HEK293 (cell line): ENCODE data around the gene MYH14.

Source experiments
- CTCF ChIA-PET: fragments of 350-600 bp; formaldehyde crosslinking; extraction: SDS; loops from one replicate; lab custom pipeline; 2021; ENCODE audit warnings: antibody characterized with exemption; lab: Yijun Ruan, JAX
- POLR2A ChIA-PET: fragments of 300-600 bp; formaldehyde crosslinking; extraction: SDS; loops from one replicate; lab custom pipeline; 2020; ENCODE audit warnings: antibody characterized with exemption, inconsistent platforms; lab: Yijun Ruan, JAX
- H3K27ac ChIP-seq: fragments of 200-500 bp; sonication (Bioruptor generic); 2 replicates; pipeline ENCODE4 v1.5.1; 2014; ENCODE audit warnings: low read depth, low read length, control low read depth, inconsistent platforms; ENCODE audit errors: extremely low read depth
- H3K36me3 ChIP-seq, 2 experiments: fragments of 200-500 bp in 1 of 2; sonication (Bioruptor generic) in 1 of 2; 1 replicate in 1 of 2; 2 replicates in 1 of 2; pipeline ENCODE4 v1.5.1; 2014 to 2017; ENCODE audit warnings: inconsistent platforms in 2 of 2, low read length in 2 of 2; ENCODE audit not compliant: control insufficient read depth in 2 of 2, insufficient read depth in 1 of 2
- H3K4me1 ChIP-seq: fragments of 200-500 bp; sonication (Bioruptor generic); 2 replicates; pipeline ENCODE4 v1.5.1; 2014; ENCODE audit warnings: mild to moderate bottlenecking, low read length, inconsistent platforms; ENCODE audit not compliant: control insufficient read depth, insufficient read depth
- H3K4me3 ChIP-seq: 2 replicates; pipeline ENCODE4 v1.5.1; 2011; ENCODE audit warnings: low read depth, mild to moderate bottlenecking, control low read depth, low read length, moderate library complexity
- H3K9me3 ChIP-seq: fragments of 200-500 bp; sonication (Bioruptor generic); 2 replicates; pipeline ENCODE4 v1.5.1; 2014; ENCODE audit warnings: low read depth, low read length, inconsistent platforms; ENCODE audit not compliant: control insufficient read depth, insufficient read depth
- KLF10 ChIP-seq: fragments of 450-650 bp; IDR thresholded peaks from 2 replicates; pipeline ENCODE4 v1.5.1; 2018; ENCODE audit warnings: missing biosample characterization, mild to moderate bottlenecking, missing genetic modification characterization
- KLF9 ChIP-seq: fragments of 450-650 bp; formaldehyde crosslinking; IDR thresholded peaks from 2 replicates; pipeline ENCODE4 v1.5.1; 2016; ENCODE audit warnings: missing biosample characterization, missing genetic modification characterization, low read depth
- SALL2 ChIP-seq: fragments of 450-650 bp; formaldehyde crosslinking; IDR thresholded peaks from 2 replicates; pipeline ENCODE4 v1.5.0; 2017; ENCODE audit warnings: missing biosample characterization, mild to moderate bottlenecking, missing genetic modification characterization, borderline replicate concordance
- SP7 ChIP-seq: fragments of 450-650 bp; formaldehyde crosslinking; IDR thresholded peaks from 2 replicates; pipeline ENCODE4 v1.5.1; 2016; ENCODE audit warnings: missing biosample characterization, missing genetic modification characterization
- ZBTB1 ChIP-seq: fragments of 450-650 bp; formaldehyde crosslinking; IDR thresholded peaks from 2 replicates; pipeline ENCODE4 v1.5.1; 2016; ENCODE audit warnings: missing biosample characterization, missing genetic modification characterization
- ZFP3 ChIP-seq: fragments of 450-650 bp; formaldehyde crosslinking; IDR thresholded peaks from 2 replicates; pipeline ENCODE4 v1.5.1; 2016; ENCODE audit warnings: low read depth, missing biosample characterization, missing genetic modification characterization
- ZNF114 ChIP-seq: fragments of 450-650 bp; formaldehyde crosslinking; IDR thresholded peaks from 2 replicates; pipeline ENCODE4 v1.5.0; 2017; ENCODE audit warnings: missing biosample characterization, missing genetic modification characterization
- ZNF239 ChIP-seq: fragments of 450-650 bp; formaldehyde crosslinking; IDR thresholded peaks from 2 replicates; pipeline ENCODE4 v1.5.1; 2016; ENCODE audit warnings: missing biosample characterization, missing genetic modification characterization
- ZNF24 ChIP-seq: fragments of 450-650 bp; formaldehyde crosslinking; IDR thresholded peaks from 2 replicates; pipeline ENCODE4 v1.5.1; 2016; ENCODE audit warnings: missing biosample characterization, missing genetic modification characterization
- ZNF433 ChIP-seq: fragments of 450-650 bp; formaldehyde crosslinking; IDR thresholded peaks from 2 replicates; pipeline ENCODE4 v1.5.1; 2016; ENCODE audit warnings: missing biosample characterization, missing genetic modification characterization, low read depth
- ZNF473 ChIP-seq: fragments of 450-650 bp; formaldehyde crosslinking; IDR thresholded peaks from 2 replicates; pipeline ENCODE4 v1.5.1; 2017; ENCODE audit warnings: missing biosample characterization, missing genetic modification characterization
- ZNF521 ChIP-seq: fragments of 450-650 bp; formaldehyde crosslinking; IDR thresholded peaks from 2 replicates; pipeline ENCODE4 v1.5.1; 2017; ENCODE audit warnings: missing biosample characterization, mild to moderate bottlenecking, missing genetic modification characterization
- ZNF548 ChIP-seq: fragments of 450-650 bp; formaldehyde crosslinking; IDR thresholded peaks from 2 replicates; pipeline ENCODE4 v1.5.1; 2016; ENCODE audit warnings: missing biosample characterization, missing genetic modification characterization
- ZNF558 ChIP-seq: fragments of 450-650 bp; formaldehyde crosslinking; IDR thresholded peaks from 2 replicates; pipeline ENCODE4 v1.5.1; 2016; ENCODE audit warnings: missing biosample characterization, missing genetic modification characterization
- ZNF585B ChIP-seq: fragments of 450-650 bp; formaldehyde crosslinking; IDR thresholded peaks from 2 replicates; pipeline ENCODE4 v1.5.1; 2016; ENCODE audit warnings: missing biosample characterization, missing genetic modification characterization
- ZNF596 ChIP-seq: fragments of 450-650 bp; IDR thresholded peaks from 2 replicates; pipeline ENCODE4 v1.5.0; 2018; ENCODE audit warnings: missing biosample characterization, mild to moderate bottlenecking, missing genetic modification characterization, moderate library complexity
- ZSCAN16 ChIP-seq: fragments of 450-650 bp; formaldehyde crosslinking; IDR thresholded peaks from 2 replicates; pipeline ENCODE4 v1.5.1; 2016; ENCODE audit warnings: missing biosample characterization, missing genetic modification characterization
- TF ChIP-seq, protein P1 (sequence below): fragments of 450-650 bp; formaldehyde crosslinking; IDR thresholded peaks from 2 replicates; pipeline ENCODE4 v1.5.1; 2016; ENCODE audit warnings: missing biosample characterization, missing genetic modification characterization
- TF ChIP-seq, protein P2 (sequence below): fragments of 450-650 bp; formaldehyde crosslinking; IDR thresholded peaks from 2 replicates; pipeline ENCODE4 v1.5.1; 2016; ENCODE audit warnings: missing biosample characterization, missing genetic modification characterization
- TF ChIP-seq, protein P3 (sequence below): fragments of 450-650 bp; formaldehyde crosslinking; IDR thresholded peaks from 2 replicates; pipeline ENCODE4 v1.5.1; 2016; ENCODE audit warnings: missing biosample characterization, missing genetic modification characterization, borderline replicate concordance

The MYH14 gene

DNA sequence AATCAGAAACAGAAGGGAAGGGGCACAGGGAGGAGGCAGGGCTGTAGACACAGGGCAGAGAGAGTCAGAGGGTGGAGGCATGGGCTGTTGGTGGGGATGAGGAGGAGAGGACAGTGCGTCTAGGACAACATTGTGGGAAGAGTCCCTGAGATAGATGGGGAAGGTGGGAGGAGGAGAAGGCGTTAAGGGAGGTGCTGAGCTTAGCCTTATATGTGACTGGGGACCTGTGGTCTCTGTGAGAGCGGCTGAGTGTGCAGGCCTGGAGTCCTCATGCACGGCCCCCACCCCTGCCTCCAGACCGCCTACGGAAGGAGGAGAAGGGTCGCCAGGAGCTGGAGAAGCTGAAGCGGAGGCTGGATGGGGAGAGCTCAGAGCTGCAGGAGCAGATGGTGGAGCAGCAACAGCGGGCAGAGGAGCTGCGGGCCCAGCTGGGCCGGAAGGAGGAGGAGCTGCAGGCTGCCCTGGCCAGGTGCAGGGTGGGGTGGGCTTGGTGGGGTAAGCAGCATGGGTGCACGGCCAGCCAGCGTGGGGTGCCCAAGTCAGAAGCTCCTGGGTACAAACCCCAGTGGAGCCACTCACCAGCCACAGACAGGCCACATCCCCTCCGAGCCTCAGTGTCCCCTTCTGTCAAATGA lies 69.0 kb downstream of the MYH14 start (continued):
- no peak for TF ChIP-seq SALL2
- no peak for TF ChIP-seq ZNF24 (tag by site-specific recombination)
- no peak for TF ChIP-seq ZNF473
- no peak for TF ChIP-seq ZNF548 (tag by site-specific recombination)

DNA sequence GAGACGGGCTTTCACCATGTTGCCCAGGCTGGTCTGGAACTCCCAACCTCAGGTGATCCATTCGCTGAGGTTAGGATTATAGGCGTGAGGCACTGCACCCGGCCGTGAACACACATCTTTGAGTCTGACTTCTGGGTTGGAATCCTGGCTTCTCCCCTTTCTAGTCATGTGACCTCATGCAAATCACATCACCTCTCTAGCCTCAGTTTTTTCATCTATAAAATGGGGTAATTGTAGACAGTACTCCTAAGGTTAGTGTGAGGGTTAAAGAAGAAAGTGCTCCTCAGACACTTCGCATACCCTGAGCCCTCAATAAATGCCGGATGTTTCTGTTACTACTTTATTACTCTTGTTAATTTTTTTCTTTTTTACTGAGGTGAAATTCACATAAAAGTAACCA lies 70.4 kb downstream of the MYH14 start:
- ChIA-PET CTCF (interaction anchor here (0.7 to 0.8 kb wide), 3 partner anchors 28 to 364 kb away, joined by 3 to 10 read pairs (median 3); no protein-coding TSS in a partner anchor), POLR2A (interaction anchor here (1.8 kb wide), 1 partner anchor 55 kb away, joined by 6 read pairs; the partner anchor contains the start of gene KCNC3)
- H3K9me3 ChIP-seq, result no peaks in the 10 kb centered on the region
- H3K4me1 ChIP-seq, result no peaks in the 10 kb centered on the region
- H3K36me3 ChIP-seq, result peaks cover 0 to 4% of the 10 kb centered on the region in 2 experiments; a peak in 2 of 3 replicates
- TF ChIP-seq ZNF585B (tag by site-specific recombination), result no peak
- no peak for TF ChIP-seq KLF9
- no peak for TF ChIP-seq ZNF239 (tag by site-specific recombination)
- TF ChIP-seq ZNF433 (tag by site-specific recombination), result no peak
- TF ChIP-seq ZNF558 (tag by site-specific recombination), result no peak
- TF ChIP-seq, protein P1, sequence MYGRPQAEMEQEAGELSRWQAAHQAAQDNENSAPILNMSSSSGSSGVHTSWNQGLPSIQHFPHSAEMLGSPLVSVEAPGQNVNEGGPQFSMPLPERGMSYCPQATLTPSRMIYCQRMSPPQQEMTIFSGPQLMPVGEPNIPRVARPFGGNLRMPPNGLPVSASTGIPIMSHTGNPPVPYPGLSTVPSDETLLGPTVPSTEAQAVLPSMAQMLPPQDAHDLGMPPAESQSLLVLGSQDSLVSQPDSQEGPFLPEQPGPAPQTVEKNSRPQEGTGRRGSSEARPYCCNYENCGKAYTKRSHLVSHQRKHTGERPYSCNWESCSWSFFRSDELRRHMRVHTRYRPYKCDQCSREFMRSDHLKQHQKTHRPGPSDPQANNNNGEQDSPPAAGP (tag by site-specific recombination), result no peak
- TF ChIP-seq ZNF596 (tag by site-specific recombination), result no peak
- TF ChIP-seq, protein P2, sequence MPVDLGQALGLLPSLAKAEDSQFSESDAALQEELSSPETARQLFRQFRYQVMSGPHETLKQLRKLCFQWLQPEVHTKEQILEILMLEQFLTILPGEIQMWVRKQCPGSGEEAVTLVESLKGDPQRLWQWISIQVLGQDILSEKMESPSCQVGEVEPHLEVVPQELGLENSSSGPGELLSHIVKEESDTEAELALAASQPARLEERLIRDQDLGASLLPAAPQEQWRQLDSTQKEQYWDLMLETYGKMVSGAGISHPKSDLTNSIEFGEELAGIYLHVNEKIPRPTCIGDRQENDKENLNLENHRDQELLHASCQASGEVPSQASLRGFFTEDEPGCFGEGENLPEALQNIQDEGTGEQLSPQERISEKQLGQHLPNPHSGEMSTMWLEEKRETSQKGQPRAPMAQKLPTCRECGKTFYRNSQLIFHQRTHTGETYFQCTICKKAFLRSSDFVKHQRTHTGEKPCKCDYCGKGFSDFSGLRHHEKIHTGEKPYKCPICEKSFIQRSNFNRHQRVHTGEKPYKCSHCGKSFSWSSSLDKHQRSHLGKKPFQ (tag by site-specific recombination), result no peak
- no peak for TF ChIP-seq ZNF521 (tag by site-specific recombination)
- no peak for TF ChIP-seq ZFP3 (tag by site-specific recombination)
- no peak for TF ChIP-seq ZNF548 (tag by site-specific recombination)
- TF ChIP-seq ZSCAN16, result no peak
- TF ChIP-seq ZBTB1 (tag by site-specific recombination), result no peak
- TF ChIP-seq, protein P3, sequence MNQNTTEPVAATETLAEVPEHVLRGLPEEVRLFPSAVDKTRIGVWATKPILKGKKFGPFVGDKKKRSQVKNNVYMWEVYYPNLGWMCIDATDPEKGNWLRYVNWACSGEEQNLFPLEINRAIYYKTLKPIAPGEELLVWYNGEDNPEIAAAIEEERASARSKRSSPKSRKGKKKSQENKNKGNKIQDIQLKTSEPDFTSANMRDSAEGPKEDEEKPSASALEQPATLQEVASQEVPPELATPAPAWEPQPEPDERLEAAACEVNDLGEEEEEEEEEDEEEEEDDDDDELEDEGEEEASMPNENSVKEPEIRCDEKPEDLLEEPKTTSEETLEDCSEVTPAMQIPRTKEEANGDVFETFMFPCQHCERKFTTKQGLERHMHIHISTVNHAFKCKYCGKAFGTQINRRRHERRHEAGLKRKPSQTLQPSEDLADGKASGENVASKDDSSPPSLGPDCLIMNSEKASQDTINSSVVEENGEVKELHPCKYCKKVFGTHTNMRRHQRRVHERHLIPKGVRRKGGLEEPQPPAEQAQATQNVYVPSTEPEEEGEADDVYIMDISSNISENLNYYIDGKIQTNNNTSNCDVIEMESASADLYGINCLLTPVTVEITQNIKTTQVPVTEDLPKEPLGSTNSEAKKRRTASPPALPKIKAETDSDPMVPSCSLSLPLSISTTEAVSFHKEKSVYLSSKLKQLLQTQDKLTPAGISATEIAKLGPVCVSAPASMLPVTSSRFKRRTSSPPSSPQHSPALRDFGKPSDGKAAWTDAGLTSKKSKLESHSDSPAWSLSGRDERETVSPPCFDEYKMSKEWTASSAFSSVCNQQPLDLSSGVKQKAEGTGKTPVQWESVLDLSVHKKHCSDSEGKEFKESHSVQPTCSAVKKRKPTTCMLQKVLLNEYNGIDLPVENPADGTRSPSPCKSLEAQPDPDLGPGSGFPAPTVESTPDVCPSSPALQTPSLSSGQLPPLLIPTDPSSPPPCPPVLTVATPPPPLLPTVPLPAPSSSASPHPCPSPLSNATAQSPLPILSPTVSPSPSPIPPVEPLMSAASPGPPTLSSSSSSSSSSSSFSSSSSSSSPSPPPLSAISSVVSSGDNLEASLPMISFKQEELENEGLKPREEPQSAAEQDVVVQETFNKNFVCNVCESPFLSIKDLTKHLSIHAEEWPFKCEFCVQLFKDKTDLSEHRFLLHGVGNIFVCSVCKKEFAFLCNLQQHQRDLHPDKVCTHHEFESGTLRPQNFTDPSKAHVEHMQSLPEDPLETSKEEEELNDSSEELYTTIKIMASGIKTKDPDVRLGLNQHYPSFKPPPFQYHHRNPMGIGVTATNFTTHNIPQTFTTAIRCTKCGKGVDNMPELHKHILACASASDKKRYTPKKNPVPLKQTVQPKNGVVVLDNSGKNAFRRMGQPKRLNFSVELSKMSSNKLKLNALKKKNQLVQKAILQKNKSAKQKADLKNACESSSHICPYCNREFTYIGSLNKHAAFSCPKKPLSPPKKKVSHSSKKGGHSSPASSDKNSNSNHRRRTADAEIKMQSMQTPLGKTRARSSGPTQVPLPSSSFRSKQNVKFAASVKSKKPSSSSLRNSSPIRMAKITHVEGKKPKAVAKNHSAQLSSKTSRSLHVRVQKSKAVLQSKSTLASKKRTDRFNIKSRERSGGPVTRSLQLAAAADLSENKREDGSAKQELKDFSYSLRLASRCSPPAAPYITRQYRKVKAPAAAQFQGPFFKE (tag by site-specific recombination), result no peak
- TF ChIP-seq SP7, result no peak
- TF ChIP-seq KLF10, result no peak
- TF ChIP-seq ZNF114 (tag by site-specific recombination), result no peak
- H3K4me3 ChIP-seq, result no peak overlapping the region
- H3K27ac ChIP-seq, result no peak overlapping the region
